ENCODE results near the gene SORBS2. TPM values are rescaled to one million over a fixed set of nuclear protein-coding genes. Genes with fewer than 3 reads are reported as not detected.

Gene SORBS2
- total RNA-seq, 1 donor from 2014 or later: 60.4 TPM

- no peak overlapping the region for H3K27ac ChIP-seq
- DNase-seq (ENCODE audit: extremely low spot score in 2 of 2): no peak
- intact Hi-C loops (cut with DNase I): no loop called here
- no peaks in the 10 kb centered on the region for H3K4me1 ChIP-seq
- no peaks in the 10 kb centered on the region for H3K27me3 ChIP-seq
- no peak overlapping the region for H3K4me3 ChIP-seq
- TF ChIP-seq POLR2AphosphoS5 (IDR thresholded peaks at IDR 0.05; ENCODE audit: insufficient read depth in 1 of 2, low read depth in 1 of 2): no peak
- no peaks in the 10 kb centered on the region for H3K36me3 ChIP-seq
- H3K9me3 ChIP-seq: no peaks in the 10 kb centered on the region
These were observed 98.3 kb downstream of the SORBS2 start for GRCh38 chr4:185713731-185714130.

DNA sequence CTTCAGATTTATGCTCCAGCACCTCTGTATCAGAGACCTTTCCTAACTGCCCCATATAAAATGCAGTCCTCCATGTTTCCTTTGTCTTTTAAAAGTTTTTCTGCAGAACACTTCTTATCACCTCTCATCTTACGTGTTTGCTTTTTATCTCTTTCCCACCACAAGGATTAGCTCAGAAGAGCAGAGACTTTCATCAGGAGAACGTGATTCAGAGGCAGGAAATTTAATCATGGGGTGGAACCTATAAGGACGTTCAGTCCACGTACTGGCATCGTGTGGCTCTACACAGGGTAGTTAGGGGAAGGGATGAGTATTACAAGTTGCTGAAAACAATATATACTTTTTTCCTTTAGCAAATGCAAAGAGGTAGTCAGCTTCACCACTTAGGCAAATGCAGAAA, 98.7 kb downstream of the SORBS2 start:
- no peaks in the 10 kb centered on the region for H3K27me3 ChIP-seq
- no peaks in the 10 kb centered on the region for H3K36me3 ChIP-seq
- intact Hi-C loops (cut with DNase I): no loop called here
- H3K27ac ChIP-seq: no peak overlapping the region
- H3K4me1 ChIP-seq: no peaks in the 10 kb centered on the region
- DNase-seq (ENCODE audit: extremely low spot score in 2 of 2): no peak
- H3K9me3 ChIP-seq: no peaks in the 10 kb centered on the region
- no peak overlapping the region for H3K4me3 ChIP-seq
- TF ChIP-seq, protein P1, sequence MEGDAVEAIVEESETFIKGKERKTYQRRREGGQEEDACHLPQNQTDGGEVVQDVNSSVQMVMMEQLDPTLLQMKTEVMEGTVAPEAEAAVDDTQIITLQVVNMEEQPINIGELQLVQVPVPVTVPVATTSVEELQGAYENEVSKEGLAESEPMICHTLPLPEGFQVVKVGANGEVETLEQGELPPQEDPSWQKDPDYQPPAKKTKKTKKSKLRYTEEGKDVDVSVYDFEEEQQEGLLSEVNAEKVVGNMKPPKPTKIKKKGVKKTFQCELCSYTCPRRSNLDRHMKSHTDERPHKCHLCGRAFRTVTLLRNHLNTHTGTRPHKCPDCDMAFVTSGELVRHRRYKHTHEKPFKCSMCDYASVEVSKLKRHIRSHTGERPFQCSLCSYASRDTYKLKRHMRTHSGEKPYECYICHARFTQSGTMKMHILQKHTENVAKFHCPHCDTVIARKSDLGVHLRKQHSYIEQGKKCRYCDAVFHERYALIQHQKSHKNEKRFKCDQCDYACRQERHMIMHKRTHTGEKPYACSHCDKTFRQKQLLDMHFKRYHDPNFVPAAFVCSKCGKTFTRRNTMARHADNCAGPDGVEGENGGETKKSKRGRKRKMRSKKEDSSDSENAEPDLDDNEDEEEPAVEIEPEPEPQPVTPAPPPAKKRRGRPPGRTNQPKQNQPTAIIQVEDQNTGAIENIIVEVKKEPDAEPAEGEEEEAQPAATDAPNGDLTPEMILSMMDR (IDR thresholded peaks at IDR 0.05): no peak
- TF ChIP-seq POLR2AphosphoS5 (IDR thresholded peaks at IDR 0.05; ENCODE audit: insufficient read depth in 1 of 2, low read depth in 1 of 2): no peak
- TF ChIP-seq POLR2A (IDR thresholded peaks at IDR 0.05): no peak

- Histone ChIP-seq H3K4me3 (no peak overlapping the region), H3K4me1 (no peaks in the 10 kb centered on the region), H3K27me3 (no peaks in the 10 kb centered on the region), H3K9me3 (no peaks in the 10 kb centered on the region), H3K27ac (no peak overlapping the region), H3K36me3 (no peaks in the 10 kb centered on the region)
- intact Hi-C loops (cut with DNase I): no loop called here
- TF ChIP-seq, protein P1 (IDR thresholded peaks at IDR 0.05): no peak
- TF ChIP-seq POLR2AphosphoS5 (IDR thresholded peaks at IDR 0.05; ENCODE audit: insufficient read depth in 1 of 2, low read depth in 1 of 2) (no peak), POLR2A (IDR thresholded peaks at IDR 0.05) (no peak)
- DNase-seq (ENCODE audit: extremely low spot score in 2 of 2): no peak
These were observed 99.5 kb downstream of the SORBS2 start for GRCh38 chr4:185712350-185713024.

GRCh38 chr4:185711726-185712125, 100.3 kb downstream of the SORBS2 start:
- H3K4me1 ChIP-seq: no peaks in the 10 kb centered on the region
- no peak overlapping the region for H3K4me3 ChIP-seq
- H3K9me3 ChIP-seq: no peaks in the 10 kb centered on the region
- no peaks in the 10 kb centered on the region for H3K27me3 ChIP-seq
- H3K27ac ChIP-seq: no peak overlapping the region
- intact Hi-C loops (cut with DNase I): no loop called here
- TF ChIP-seq POLR2AphosphoS5 (IDR thresholded peaks at IDR 0.05; ENCODE audit: insufficient read depth in 1 of 2, low read depth in 1 of 2) (no peak), POLR2A (IDR thresholded peaks at IDR 0.05) (no peak)
- TF ChIP-seq, protein P1 (IDR thresholded peaks at IDR 0.05): no peak
- no peak for DNase-seq (ENCODE audit: extremely low spot score in 2 of 2)
- no peaks in the 10 kb centered on the region for H3K36me3 ChIP-seq

- H3K27ac ChIP-seq: no peak overlapping the region
- H3K36me3 ChIP-seq: no peaks in the 10 kb centered on the region
- no peak for DNase-seq (ENCODE audit: extremely low spot score in 2 of 2)
- H3K27me3 ChIP-seq: no peaks in the 10 kb centered on the region
- no peak overlapping the region for H3K4me3 ChIP-seq
- TF ChIP-seq, protein P1 (IDR thresholded peaks at IDR 0.05): no peak
- TF ChIP-seq POLR2A (IDR thresholded peaks at IDR 0.05) (no peak), POLR2AphosphoS5 (IDR thresholded peaks at IDR 0.05; ENCODE audit: insufficient read depth in 1 of 2, low read depth in 1 of 2) (no peak)
- H3K4me1 ChIP-seq: no peaks in the 10 kb centered on the region
- intact Hi-C loops (cut with DNase I): no loop called here
- H3K9me3 ChIP-seq: no peaks in the 10 kb centered on the region
These were observed 101.5 kb downstream of the SORBS2 start for GRCh38 chr4:185710487-185710995.
